Muscle layer of duodenum (tissue), 2 donors: Measurements from ENCODE around the gene SLC25A21.
"Not testable (repeated sequence)": the region's sequence is repeated elsewhere in the genome, so short reads cannot be mapped to it uniquely, and the experiment has no call there.

Experiments used
- H3K27ac ChIP-seq: one replicate; pipeline ENCODE4 v1.7.0; 2013; ENCODE audit warnings: mild to moderate bottlenecking, low read length
- H3K27me3 ChIP-seq: one replicate; pipeline ENCODE4 v1.7.0; 2013; ENCODE audit warnings: low read depth, mild to moderate bottlenecking, control low read depth, low read length
- H3K36me3 ChIP-seq, 2 donors: one replicate each; pipeline ENCODE4 v1.7.0; 2013; ENCODE audit warnings: low read length in 2 of 2, control low read depth in 1 of 2, mild to moderate bottlenecking in 1 of 2; ENCODE audit not compliant: insufficient read depth in 2 of 2, control insufficient read depth in 1 of 2
- H3K4me1 ChIP-seq, 2 donors: one replicate each; pipeline ENCODE4 v1.7.0; 2013; ENCODE audit warnings: low read length in 2 of 2, mild to moderate bottlenecking in 2 of 2, control low read depth in 1 of 2, moderate library complexity in 1 of 2; ENCODE audit not compliant: insufficient read depth in 2 of 2, control insufficient read depth in 1 of 2
- H3K4me3 ChIP-seq, 2 donors: one replicate each; pipeline ENCODE4 v1.7.0; 2013; ENCODE audit warnings: low read length in 2 of 2, low read depth in 1 of 2, mild to moderate bottlenecking in 1 of 2
- H3K9me3 ChIP-seq, 2 donors: one replicate each; pipeline ENCODE4 v1.7.0; 2013; ENCODE audit warnings: low read length in 2 of 2, control low read depth in 1 of 2, mild to moderate bottlenecking in 1 of 2; ENCODE audit not compliant: control insufficient read depth in 1 of 2
- donor health status: healthy.

SLC25A21 gene

DNA sequence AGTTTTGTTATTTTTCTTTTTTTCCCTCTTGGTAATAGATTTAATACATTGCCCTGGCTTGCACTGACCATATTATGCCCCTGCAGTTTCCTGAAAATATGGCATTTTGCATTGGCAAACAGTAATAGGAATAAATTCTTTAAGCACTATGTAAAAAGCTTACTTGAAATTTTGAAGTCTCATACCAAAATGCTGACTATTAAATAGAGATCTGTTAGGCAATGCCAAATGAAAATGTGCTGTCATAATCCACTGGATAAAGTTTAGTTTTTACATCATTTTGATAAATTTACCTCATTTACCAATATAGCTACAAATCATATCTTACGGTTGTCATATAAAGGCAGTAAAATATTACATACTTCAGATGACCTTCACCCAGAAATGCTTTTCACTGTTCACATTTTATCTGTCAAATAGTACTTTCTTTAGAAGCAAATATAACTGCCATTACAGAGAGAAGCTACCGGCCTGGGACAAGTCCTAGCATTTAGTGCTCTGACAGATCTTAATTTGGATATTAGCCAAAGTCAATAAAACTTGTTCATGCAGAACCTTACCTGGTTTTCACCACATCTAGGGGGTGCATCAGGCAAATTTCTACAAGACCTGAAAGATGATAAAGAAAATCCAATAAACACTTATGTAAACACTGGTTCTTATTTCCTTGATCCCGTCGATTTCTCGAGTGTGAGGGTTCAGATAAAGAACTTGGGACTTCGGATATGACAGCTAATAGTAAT, 297.8 kb downstream of the SLC25A21 start:
- H3K4me1 ChIP-seq = no peaks in the 10 kb centered on the region
- H3K27me3 ChIP-seq = no peaks in the 10 kb centered on the region
- no peak overlapping the region for H3K4me3 ChIP-seq
- no peaks in the 10 kb centered on the region for H3K9me3 ChIP-seq
- no peaks in the 10 kb centered on the region for H3K36me3 ChIP-seq
- no peak overlapping the region for H3K27ac ChIP-seq

DNA sequence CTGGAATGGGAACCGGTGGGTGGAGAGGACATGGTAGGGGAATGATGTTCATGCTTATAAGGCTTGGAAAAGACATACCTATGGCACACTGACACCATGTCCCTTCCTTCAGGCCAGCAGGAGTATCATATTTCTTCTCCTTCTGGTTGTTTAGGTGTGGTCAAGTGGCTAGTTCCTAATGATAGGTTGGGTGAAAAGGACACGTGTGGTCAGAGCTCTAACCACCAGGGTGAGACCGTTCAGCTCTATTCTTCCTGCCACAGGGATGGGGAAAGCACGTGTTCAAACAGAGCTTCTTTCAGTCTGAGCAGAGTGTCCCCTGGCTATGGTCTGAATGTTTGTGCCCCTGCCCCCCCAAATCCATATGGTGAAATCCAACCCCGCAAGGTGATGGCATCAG, 301.6 kb downstream of the SLC25A21 start:
- Histone ChIP-seq H3K36me3 (no peaks in the 10 kb centered on the region), H3K27me3 (no peaks in the 10 kb centered on the region)

DNA sequence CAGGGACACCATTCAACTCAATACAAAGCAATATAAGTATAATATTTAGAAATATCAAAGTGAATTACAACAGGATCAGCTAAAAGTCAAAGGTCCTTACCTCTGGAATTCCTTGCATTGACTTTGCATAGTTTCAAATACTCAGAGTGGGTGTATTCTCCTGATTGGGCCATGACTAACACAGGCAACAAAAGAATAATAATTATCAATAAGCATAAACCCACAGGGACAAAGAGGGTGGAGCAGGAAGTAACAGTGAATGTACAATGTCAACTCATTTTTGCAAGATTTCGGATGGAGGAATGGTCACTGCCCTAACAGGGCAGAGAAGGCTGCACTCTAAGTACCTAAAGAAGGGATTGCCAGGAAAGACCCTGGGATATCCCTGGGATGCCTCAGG, 303.3 kb downstream of the SLC25A21 start:
- Histone ChIP-seq H3K9me3 (peaks cover 0 to 4% of the 10 kb centered on the region in 2 donors), H3K4me1 (no peaks in the 10 kb centered on the region), H3K4me3 (no peak overlapping the region), H3K27ac (no peak overlapping the region), H3K36me3 (no peaks in the 10 kb centered on the region), H3K27me3 (no peaks in the 10 kb centered on the region)

More for the DNA sequence above, 301.6 kb downstream of the SLC25A21 start:
- H3K9me3 ChIP-seq = peaks cover 0 to 4% of the 10 kb centered on the region in 2 donors
- no peak overlapping the region for H3K4me3 ChIP-seq
- no peak overlapping the region for H3K27ac ChIP-seq
- H3K4me1 ChIP-seq = no peaks in the 10 kb centered on the region

DNA sequence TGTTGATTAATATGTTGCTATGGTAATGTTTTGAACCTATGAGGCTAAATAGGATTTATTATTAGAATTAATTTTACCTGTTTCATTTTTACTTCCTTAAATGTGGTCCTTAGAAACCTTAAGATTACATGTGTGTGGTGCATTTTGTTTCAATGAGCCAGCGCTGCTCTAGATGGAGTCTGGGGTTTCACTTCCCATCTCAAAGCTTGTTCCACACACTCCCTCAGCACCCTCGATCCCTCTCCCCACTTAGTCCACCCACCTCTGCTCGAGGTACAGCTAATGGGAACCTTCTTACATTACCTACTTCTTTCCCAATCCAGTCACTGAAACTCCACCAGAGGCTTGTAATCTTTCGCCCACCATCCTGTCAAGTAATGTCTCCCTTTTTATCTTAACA, 305.5 kb downstream of the SLC25A21 start:
- Histone ChIP-seq H3K36me3 (no peaks in the 10 kb centered on the region), H3K27me3 (no peaks in the 10 kb centered on the region), H3K27ac (no peak overlapping the region), H3K4me3 (no peak overlapping the region), H3K9me3 (peaks cover 0 to 4% of the 10 kb centered on the region in 2 donors), H3K4me1 (no peaks in the 10 kb centered on the region)

DNA sequence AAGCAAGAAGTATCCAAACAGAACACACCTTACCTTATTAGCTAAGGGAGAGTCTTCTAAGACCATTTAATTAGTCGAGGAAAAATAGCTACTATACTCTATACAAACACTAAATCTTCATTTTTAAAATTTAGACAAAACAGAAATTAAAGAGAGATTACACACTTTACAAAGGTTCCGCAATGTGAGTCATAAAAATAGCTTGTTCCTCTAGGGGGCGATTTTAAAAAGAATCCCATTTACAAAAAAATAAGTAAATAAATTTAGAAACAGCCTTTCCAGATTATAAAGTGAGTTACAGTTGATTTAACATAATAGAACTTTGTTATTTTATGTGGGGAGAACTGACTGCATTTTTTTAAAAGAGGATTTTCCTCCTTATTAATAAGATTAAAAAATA, 309.1 kb downstream of the SLC25A21 start:
- Histone ChIP-seq H3K36me3 (no peaks in the 10 kb centered on the region), H3K4me3 (no peak overlapping the region), H3K4me1 (no peaks in the 10 kb centered on the region), H3K27me3 (no peaks in the 10 kb centered on the region), H3K27ac (no peak overlapping the region), H3K9me3 (no peaks in the 10 kb centered on the region)

DNA sequence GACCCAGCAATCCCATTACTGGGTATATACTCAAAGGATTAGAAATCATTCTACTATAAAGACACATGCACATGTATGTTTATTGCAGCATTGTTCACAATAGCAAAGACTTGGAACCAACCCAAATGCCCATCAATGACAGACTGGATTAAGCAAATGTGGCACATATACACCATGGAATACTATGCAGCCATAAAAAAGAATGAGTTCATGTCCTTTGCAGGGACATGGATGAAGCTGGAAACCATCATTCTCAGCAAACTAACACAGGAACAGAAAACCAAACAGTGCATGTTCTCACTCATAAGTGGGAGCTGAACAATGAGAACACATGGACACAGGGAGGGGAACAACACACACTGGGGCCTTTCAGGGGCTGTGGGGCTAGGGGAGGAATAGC, 310.2 kb downstream of the SLC25A21 start:
- not testable (repeated sequence) for H3K4me3 ChIP-seq, H3K4me1 ChIP-seq, H3K27me3 ChIP-seq, H3K9me3 ChIP-seq, H3K27ac ChIP-seq, H3K36me3 ChIP-seq

DNA sequence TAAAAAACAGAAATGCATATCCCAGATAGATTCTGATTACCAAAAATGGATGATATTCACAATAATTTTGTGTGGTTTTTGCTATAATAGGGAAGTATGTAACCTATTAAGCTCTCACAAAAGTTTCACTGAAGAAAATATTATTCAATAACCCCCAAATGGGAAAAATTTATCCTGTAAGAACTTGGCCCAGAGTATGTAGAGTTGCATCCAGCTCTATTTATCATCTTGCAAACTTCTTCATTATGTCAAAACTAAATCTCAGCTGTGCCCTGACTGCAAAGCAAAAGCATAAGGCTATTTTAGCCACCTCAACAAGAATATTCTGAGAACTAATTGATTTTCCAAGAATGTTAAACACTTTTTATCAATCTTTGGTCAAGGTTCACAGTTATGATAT, 311.6 kb downstream of the SLC25A21 start:
- Histone ChIP-seq H3K27ac (no peak overlapping the region), H3K27me3 (no peaks in the 10 kb centered on the region), H3K36me3 (no peaks in the 10 kb centered on the region), H3K4me3 (no peak overlapping the region), H3K4me1 (no peaks in the 10 kb centered on the region), H3K9me3 (no peaks in the 10 kb centered on the region)

DNA sequence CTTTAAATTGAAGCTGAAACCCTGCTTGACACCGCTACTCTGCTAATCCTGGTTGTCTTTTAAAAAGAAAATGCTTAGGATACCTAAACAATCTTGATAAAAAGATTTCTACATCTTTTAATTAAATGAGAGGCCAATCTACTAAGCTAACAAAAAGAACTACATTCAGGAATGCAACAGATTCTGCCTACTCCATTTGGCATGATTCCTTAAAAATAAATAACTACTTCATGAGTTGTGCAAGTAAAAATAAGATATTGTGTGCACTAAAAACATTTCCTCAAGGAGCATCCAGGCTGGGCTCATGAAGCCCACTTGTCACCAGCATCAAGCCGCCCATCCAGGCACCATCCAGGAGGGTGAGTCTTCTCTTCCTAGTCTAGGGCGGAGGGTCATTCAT, 313.3 kb downstream of the SLC25A21 start:
- no peak overlapping the region for H3K4me3 ChIP-seq
- no peak overlapping the region for H3K27ac ChIP-seq
- no peaks in the 10 kb centered on the region for H3K36me3 ChIP-seq
- H3K9me3 ChIP-seq = no peaks in the 10 kb centered on the region
- no peaks in the 10 kb centered on the region for H3K4me1 ChIP-seq
- no peaks in the 10 kb centered on the region for H3K27me3 ChIP-seq

DNA sequence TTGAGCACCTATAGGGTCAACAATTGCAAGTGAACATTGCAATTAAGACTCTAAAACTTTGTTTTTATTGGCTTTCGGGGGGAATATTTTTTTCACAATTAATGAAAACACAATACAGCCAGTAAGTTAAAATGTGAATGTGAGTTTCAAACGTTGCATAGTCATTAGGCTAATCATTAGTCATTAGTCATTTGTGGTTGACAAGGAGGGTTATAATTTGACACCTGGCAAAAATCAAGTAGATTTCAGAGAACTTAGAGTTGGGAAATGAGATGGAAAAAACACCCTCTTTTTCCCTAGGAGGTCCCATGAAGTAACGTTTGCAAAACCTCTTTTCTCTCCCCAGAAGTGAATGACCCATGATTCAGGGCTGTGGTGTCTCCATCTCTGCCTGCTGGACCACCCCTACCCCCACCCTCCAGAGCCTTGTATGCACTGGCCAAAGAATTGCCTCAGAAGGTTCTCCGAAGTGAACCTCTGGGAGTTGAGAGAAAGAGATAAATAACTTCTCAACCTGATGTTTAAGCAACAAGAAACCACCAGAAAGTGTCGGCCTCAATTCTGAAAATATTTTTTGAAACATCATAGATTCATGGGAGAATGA, 314.5 kb downstream of the SLC25A21 start:
- Histone ChIP-seq H3K4me3 (no peak overlapping the region), H3K27me3 (no peaks in the 10 kb centered on the region), H3K4me1 (peaks cover 0 to 8% of the 10 kb centered on the region in 2 donors), H3K27ac (no peak overlapping the region), H3K9me3 (no peaks in the 10 kb centered on the region), H3K36me3 (no peaks in the 10 kb centered on the region)

DNA sequence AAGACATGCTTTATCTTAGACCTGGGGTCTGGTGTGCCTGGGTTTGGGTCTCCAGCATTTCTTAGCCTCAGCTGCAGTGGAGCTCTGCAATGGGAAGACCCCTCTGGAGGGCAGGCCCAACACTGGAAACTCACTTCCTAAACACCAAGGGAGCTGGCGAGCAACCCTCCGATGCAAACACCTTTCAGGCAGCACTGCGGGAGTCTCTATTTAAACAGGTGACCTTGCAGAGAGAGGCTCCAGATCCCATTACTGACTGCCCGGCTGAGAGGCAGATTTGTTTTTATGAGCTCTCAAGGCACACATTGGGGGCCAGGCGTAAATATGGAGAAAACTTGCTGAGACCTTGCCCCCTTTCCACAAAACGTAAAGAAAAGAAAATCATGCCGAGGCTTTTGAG, 315.3 kb downstream of the SLC25A21 start:
- no peaks in the 10 kb centered on the region for H3K36me3 ChIP-seq
- no peaks in the 10 kb centered on the region for H3K9me3 ChIP-seq
- no peak overlapping the region for H3K27ac ChIP-seq
- peaks cover 0 to 8% of the 10 kb centered on the region in 2 donors for H3K4me1 ChIP-seq
- H3K4me3 ChIP-seq = no peak overlapping the region
- no peaks in the 10 kb centered on the region for H3K27me3 ChIP-seq

DNA sequence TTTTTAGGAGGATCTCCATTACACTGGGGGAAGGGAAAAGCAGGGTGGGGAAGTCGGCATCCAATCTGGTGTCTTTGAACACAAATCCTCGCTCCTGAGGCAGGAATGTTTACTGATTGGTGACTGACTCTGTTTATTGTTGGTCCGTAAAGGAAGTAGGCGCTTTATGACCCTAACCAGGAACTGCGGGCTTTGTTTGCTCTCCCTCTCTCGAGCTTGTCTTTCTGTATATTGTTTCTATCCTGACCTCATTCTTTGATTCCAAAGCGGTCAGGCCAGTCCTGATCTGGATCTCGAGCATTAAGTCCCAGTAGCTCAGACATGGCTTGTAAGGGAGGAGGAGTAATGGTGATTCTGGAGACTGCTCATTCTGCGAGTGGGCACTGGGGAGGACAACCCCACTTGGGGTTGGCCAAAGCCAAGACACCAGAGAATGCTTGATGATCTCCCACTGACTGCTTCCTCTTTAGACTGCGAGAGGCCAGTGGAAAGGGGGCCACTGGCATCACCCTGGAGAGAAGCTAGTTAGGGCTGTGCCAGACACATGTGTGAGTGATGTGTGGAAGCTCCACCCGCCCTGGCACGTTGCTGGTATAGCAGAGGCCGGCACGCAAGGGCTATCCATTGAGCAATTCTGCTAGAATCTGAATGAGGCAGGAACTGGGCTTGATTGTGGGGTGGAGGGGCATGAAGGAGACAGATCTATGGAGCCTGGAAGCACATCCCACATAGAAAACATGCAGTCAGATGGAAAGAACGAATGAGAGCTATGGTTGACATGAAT, 316.1 kb downstream of the SLC25A21 start:
- no peak overlapping the region for H3K27ac ChIP-seq
- H3K27me3 ChIP-seq = no peaks in the 10 kb centered on the region
- H3K9me3 ChIP-seq = no peaks in the 10 kb centered on the region
- no peaks in the 10 kb centered on the region for H3K36me3 ChIP-seq
- H3K4me3 ChIP-seq = no peak overlapping the region
- peaks cover 0 to 8% of the 10 kb centered on the region in 2 donors for H3K4me1 ChIP-seq
